WERI-Rb-1 (cell line): Measurements from ENCODE around the gene CHST11.

Experiments used
- DNase-seq: peaks from one replicate; pipeline ENCODE4 v3.0.0-alpha.2; 2020
- H3K27ac ChIP-seq: fragments of 250-450 bp; sonication (Bioruptor Pico); 2 replicates; pipeline ENCODE4 v1.5.1; 2020; ENCODE audit warnings: mild to moderate bottlenecking, moderate library complexity
- H3K27me3 ChIP-seq: fragments of 250-450 bp; sonication (Bioruptor Pico); 2 replicates; pipeline ENCODE4 v1.5.1; 2021; ENCODE audit warnings: mild to moderate bottlenecking, low read depth, moderate library complexity; ENCODE audit not compliant: insufficient read depth, severe bottlenecking
- H3K36me3 ChIP-seq: fragments of 250-450 bp; sonication (Bioruptor Pico); 2 replicates; pipeline ENCODE4 v1.5.1; 2020; ENCODE audit warnings: mild to moderate bottlenecking, moderate library complexity
- H3K4me3 ChIP-seq: 2 replicates; pipeline ENCODE4 v1.5.1; 2011; ENCODE audit warnings: low read depth, mild to moderate bottlenecking, control low read depth, low read length
- H3K9me3 ChIP-seq: fragments of 250-450 bp; sonication (Bioruptor Pico); 2 replicates; pipeline ENCODE4 v1.5.1; 2021; ENCODE audit warnings: mild to moderate bottlenecking, moderate library complexity; ENCODE audit not compliant: severe bottlenecking
- TF ChIP-seq, protein P1 (sequence below): IDR thresholded peaks from 2 replicates; pipeline ENCODE4 v1.5.1; 2011; ENCODE audit warnings: low read depth, mild to moderate bottlenecking, control low read depth, inconsistent platforms, low read length

CHST11 gene

DNA sequence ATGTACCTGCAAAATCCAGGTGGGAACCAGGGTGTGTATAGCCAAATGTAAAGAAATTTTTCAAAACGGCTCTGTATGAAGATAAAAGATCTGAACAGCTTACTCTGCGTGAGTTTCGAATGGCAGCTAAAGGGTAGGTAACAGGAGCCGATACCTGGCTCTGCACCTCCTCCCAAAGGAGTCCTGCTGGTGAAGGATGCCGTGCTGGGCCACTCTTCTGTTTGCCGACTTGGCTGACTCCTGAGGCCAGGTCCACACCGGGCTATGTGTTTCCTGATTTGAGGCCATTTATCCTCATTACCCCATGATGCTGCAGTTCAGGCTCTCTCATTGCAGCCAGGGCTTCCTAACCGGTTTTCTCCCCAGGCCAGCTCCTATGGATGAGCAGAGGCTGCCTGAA, 256.7 kb downstream of the CHST11 start:
- no peak overlapping the region for H3K4me3 ChIP-seq
- no peaks in the 10 kb centered on the region for H3K9me3 ChIP-seq
- TF ChIP-seq, protein P1, sequence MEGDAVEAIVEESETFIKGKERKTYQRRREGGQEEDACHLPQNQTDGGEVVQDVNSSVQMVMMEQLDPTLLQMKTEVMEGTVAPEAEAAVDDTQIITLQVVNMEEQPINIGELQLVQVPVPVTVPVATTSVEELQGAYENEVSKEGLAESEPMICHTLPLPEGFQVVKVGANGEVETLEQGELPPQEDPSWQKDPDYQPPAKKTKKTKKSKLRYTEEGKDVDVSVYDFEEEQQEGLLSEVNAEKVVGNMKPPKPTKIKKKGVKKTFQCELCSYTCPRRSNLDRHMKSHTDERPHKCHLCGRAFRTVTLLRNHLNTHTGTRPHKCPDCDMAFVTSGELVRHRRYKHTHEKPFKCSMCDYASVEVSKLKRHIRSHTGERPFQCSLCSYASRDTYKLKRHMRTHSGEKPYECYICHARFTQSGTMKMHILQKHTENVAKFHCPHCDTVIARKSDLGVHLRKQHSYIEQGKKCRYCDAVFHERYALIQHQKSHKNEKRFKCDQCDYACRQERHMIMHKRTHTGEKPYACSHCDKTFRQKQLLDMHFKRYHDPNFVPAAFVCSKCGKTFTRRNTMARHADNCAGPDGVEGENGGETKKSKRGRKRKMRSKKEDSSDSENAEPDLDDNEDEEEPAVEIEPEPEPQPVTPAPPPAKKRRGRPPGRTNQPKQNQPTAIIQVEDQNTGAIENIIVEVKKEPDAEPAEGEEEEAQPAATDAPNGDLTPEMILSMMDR, result no peak
- no peaks in the 10 kb centered on the region for H3K27me3 ChIP-seq
- H3K36me3 ChIP-seq, result no peaks in the 10 kb centered on the region
- DNase-seq, result no peak
- no peak overlapping the region for H3K27ac ChIP-seq

DNA sequence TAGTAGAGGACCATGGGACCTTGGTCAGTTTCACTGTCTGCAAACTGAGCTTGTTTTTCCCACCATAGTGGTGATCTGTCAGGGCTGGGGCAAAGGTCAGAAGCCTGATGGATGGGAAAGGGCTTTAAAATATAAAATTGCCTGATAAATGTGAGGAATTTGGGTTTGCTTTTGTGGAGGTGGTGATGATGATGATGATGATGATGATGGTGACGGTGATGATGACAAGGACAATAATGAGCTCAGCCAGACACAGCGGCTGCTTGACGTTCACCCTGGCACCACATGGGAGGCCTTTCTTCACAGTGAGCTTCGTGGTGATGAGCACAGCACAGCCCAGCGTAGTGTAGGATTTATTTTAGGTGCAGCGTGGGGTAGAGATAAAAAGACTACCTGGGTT, 257.6 kb downstream of the CHST11 start:
- DNase-seq, result no peak
- Histone ChIP-seq H3K9me3 (no peaks in the 10 kb centered on the region), H3K36me3 (no peaks in the 10 kb centered on the region)

DNA sequence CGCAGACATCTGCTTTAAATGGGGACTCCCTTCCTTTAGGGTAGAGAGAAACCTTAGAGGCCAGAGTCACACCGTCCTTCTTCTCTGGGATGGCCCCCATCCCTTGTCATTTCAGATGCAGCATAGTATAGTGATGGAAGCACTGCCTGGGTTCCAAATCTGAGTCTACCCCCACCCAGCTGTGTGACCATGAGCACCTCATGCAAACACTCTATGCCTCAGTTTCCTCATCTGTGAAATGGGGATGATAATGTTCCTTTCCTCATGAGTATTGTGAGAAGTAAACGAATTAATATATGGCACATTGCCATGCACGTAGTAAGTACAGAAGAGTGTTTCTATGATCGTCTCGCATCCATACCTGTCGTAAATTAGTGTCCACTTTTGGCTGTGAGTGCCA, 259.4 kb downstream of the CHST11 start:
- Histone ChIP-seq H3K27ac (no peak overlapping the region), H3K9me3 (no peaks in the 10 kb centered on the region), H3K36me3 (no peaks in the 10 kb centered on the region), H3K27me3 (no peaks in the 10 kb centered on the region), H3K4me3 (no peak overlapping the region)
- DNase-seq, result no peak
- TF ChIP-seq, protein P1, result no peak

More for the DNA sequence above, 257.6 kb downstream of the CHST11 start:
- TF ChIP-seq, protein P1, result no peak
- Histone ChIP-seq H3K27ac (no peak overlapping the region), H3K27me3 (no peaks in the 10 kb centered on the region), H3K4me3 (no peak overlapping the region)

DNA sequence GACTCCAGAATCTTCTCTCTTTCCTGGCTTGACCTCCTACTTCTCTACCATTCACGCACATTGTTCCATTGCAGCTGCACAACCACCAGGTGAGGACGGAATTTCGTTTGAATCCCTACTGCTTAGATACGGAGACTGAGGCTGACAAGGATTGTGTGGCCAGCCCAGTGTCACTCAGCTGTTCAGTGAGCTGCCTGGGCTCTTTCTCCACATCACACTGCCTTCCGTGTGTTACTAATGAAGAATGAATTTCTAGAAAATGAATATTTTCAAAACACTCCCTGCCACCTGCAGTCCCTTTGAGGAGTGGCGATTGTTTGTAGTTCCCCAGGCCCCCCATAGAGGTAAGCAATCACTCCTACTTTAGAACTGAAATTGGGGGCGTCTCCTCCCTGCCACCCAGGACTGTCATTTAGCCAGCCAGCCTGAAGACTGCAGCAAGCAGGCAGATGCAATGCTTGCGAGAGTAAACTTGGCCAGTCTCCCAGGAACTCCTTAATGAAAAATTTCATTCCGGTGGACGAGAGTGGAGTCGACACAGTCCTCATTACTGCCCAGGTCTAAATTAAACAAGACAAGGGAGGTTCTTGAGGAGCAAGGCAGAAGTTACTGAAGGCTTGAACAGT, 261.7 kb downstream of the CHST11 start:
- no peak overlapping the region for H3K4me3 ChIP-seq
- H3K27me3 ChIP-seq, result no peaks in the 10 kb centered on the region
- no peaks in the 10 kb centered on the region for H3K9me3 ChIP-seq
- TF ChIP-seq, protein P1, result no peak
- no peaks in the 10 kb centered on the region for H3K36me3 ChIP-seq
- H3K27ac ChIP-seq, result no peak overlapping the region
- DNase-seq, result no peak

DNA sequence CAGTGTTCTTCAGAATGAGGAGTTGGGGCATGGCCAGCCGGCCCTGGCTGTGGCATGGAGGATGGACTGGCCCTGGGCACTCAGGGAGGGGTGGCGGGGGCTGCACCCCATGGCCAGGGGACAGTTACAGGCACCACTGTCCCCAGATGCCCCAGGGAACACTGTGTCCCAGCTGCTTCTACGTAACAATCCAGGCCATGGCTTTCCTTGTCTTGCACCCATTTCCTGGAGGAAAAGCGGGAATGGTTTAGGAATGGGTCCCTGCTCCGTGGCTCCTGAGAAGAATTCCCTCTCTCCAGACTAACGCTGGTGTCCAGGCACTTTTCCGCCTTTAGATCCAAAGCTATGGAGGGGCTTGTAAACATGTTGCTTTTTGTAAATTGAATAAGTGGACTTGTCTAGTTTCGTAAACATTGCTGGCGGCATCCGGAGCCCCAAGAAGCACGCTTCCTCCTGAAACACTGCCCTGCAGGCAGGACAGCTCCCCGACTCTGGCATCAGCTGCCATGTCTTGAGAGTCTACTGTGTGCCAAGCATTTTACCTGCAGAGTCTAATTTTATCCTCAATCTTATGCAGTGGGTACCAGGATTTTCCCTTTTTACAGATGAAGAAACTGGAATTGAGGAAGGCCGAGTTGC, 263.1 kb downstream of the CHST11 start:
- H3K9me3 ChIP-seq, result no peaks in the 10 kb centered on the region
- H3K4me3 ChIP-seq, result no peak overlapping the region
- H3K27me3 ChIP-seq, result no peaks in the 10 kb centered on the region
- no peak for DNase-seq
- no peaks in the 10 kb centered on the region for H3K36me3 ChIP-seq
- TF ChIP-seq, protein P1, result no peak
- no peak overlapping the region for H3K27ac ChIP-seq
